PC-3 (cell line): ENCODE measurements around the gene CFAP299.

Source experiments
- EZH2 ChIP-seq: fragments of 300-600 bp; sonication (generic); IDR thresholded peaks from one replicate; pipeline ENCODE4 v1.6.1; 2017; ENCODE audit warnings: antibody characterized with exemption, mild to moderate bottlenecking, low read length; ENCODE audit not compliant: unreplicated experiment
- EZH2phosphoT487 ChIP-seq: fragments of 300-600 bp; sonication (generic); IDR thresholded peaks from 2 replicates; pipeline ENCODE4 v1.6.1; 2018; ENCODE audit warnings: mild to moderate bottlenecking, antibody characterized with exemption, low read length, borderline replicate concordance
- TF ChIP-seq, protein P1 (sequence below): fragments of 300-600 bp; sonication (generic); conservative IDR thresholded peaks from 2 replicates; pipeline ENCODE4 v1.5.1; 2017; ENCODE audit warnings: antibody characterized with exemption, low read depth, mild to moderate bottlenecking, low read length

DNA sequence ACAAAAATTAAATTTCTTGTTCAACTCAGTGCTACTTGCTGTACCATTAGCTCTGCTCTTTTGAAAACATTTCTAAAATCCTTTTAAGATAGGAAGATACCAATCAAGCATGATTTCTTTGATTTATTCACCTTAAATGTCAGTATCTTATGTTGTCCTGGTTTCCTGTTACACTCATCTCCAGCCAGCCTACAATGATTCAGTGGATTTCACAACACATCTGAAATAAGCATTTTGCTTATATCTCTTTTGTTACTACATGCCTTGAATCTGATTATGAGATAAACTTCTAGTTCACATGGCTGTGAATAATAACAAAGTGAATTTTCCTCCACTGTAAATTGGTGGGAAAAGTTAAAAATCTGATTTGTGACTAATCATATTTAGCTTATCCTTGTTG is 582.5 kb downstream of the CFAP299 start:
- TF ChIP-seq, protein P1, sequence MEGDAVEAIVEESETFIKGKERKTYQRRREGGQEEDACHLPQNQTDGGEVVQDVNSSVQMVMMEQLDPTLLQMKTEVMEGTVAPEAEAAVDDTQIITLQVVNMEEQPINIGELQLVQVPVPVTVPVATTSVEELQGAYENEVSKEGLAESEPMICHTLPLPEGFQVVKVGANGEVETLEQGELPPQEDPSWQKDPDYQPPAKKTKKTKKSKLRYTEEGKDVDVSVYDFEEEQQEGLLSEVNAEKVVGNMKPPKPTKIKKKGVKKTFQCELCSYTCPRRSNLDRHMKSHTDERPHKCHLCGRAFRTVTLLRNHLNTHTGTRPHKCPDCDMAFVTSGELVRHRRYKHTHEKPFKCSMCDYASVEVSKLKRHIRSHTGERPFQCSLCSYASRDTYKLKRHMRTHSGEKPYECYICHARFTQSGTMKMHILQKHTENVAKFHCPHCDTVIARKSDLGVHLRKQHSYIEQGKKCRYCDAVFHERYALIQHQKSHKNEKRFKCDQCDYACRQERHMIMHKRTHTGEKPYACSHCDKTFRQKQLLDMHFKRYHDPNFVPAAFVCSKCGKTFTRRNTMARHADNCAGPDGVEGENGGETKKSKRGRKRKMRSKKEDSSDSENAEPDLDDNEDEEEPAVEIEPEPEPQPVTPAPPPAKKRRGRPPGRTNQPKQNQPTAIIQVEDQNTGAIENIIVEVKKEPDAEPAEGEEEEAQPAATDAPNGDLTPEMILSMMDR, result no peak
- TF ChIP-seq EZH2 (no peak), EZH2phosphoT487 (no peak)
